GM19452 (cell line): ENCODE measurements around the gene SLC25A28.
A peak's percentile ranks its signal among the peaks of the same experiment; 100 is the strongest.
"Not testable (repeated sequence)": the region's sequence is repeated elsewhere in the genome, so short reads cannot be mapped to it uniquely, and the experiment has no call there.

Source experiments
- ATAC-seq: cut with Tn5 transposase; IDR thresholded peaks from one replicate; pipeline ENCODE4 v1.9.1; 2021; ENCODE audit not compliant: unreplicated experiment

SLC25A28 gene

GRCh38 chr10:99628923-99629624, 8.8 kb upstream of the SLC25A28 start:
- ATAC-seq: no peak

- not testable (repeated sequence) for ATAC-seq
Measured at GRCh38 chr10:99625124-99625523, 4.9 kb upstream of the SLC25A28 start.

- no peak for ATAC-seq
Measured at GRCh38 chr10:99623919-99624318, 3.7 kb upstream of the SLC25A28 start.

GRCh38 chr10:99621454-99622251, 1.4 kb upstream of the SLC25A28 start:
- ATAC-seq: no peak

GRCh38 chr10:99620711-99621453, 643 bp upstream of the SLC25A28 start:
- peak; percentile 85 for ATAC-seq

GRCh38 chr10:99619090-99619800, 994 bp downstream of the SLC25A28 start:
- no peak for ATAC-seq

- no peak for ATAC-seq
Measured at GRCh38 chr10:99617696-99618095, 2.5 kb downstream of the SLC25A28 start.

- ATAC-seq: no peak
Measured at GRCh38 chr10:99615426-99615825, 4.8 kb downstream of the SLC25A28 start.

GRCh38 chr10:99612167-99612831, 7.9 kb downstream of the SLC25A28 start:
- ATAC-seq: no peak

GRCh38 chr10:99611326-99611725, 8.9 kb downstream of the SLC25A28 start:
- no peak for ATAC-seq

- no peak for ATAC-seq
Measured at GRCh38 chr10:99610221-99610620, 10.0 kb downstream of the SLC25A28 start.

GRCh38 chr10:99609186-99609585, 11.1 kb downstream of the SLC25A28 start:
- ATAC-seq: no peak

GRCh38 chr10:99605351-99605750, 14.9 kb downstream of the SLC25A28 start:
- no peak for ATAC-seq

- ATAC-seq: no peak
Measured at GRCh38 chr10:99604862-99605261, 15.4 kb downstream of the SLC25A28 start.

GRCh38 chr10:99598781-99599509, 21.3 kb downstream of the SLC25A28 start:
- no peak for ATAC-seq

GRCh38 chr10:99598011-99598410, 22.2 kb downstream of the SLC25A28 start:
- no peak for ATAC-seq

GRCh38 chr10:99596708-99597107, 23.5 kb downstream of the SLC25A28 start:
- ATAC-seq: not testable (repeated sequence)

- ATAC-seq: no peak
Measured at GRCh38 chr10:99595770-99596465, 24.3 kb downstream of the SLC25A28 start.

GRCh38 chr10:99595236-99595635, 25.0 kb downstream of the SLC25A28 start:
- no peak for ATAC-seq
